Neural progenitor cell (in vitro differentiated cells): ENCODE measurements around the gene IDI1. TPM values are rescaled to one million over a fixed set of nuclear protein-coding genes. Genes with fewer than 3 reads are reported as not detected.

Source experiments
- DNase-seq: peaks from one replicate; pipeline ENCODE4 v3.0.0-alpha.2; 2016; ENCODE audit warnings: low spot score
- H2AFZ ChIP-seq: fragments of 200-600 bp; sonication (generic); replicated peaks from 2 replicates; pipeline ENCODE4 v1.6.1; 2016; ENCODE audit warnings: antibody characterized with exemption
- H3F3A ChIP-seq: fragments of 200-600 bp; sonication (generic); 2 replicates; pipeline ENCODE4 v1.6.1; 2016; ENCODE audit warnings: antibody characterized with exemption, low read depth
- H3K27ac ChIP-seq: fragments of 200-600 bp; sonication (generic); 2 replicates; pipeline ENCODE4 v1.5.1; 2016; ENCODE audit warnings: mild to moderate bottlenecking
- H3K27me3 ChIP-seq: fragments of 200-600 bp; sonication (generic); 2 replicates; pipeline ENCODE4 v1.6.1; 2016; ENCODE audit warnings: mild to moderate bottlenecking, moderate library complexity
- H3K36me3 ChIP-seq: fragments of 200-600 bp; sonication (generic); 2 replicates; pipeline ENCODE4 v1.5.1; 2016
- H3K4me1 ChIP-seq: fragments of 200-600 bp; sonication (generic); 2 replicates; pipeline ENCODE4 v1.6.1; 2016; ENCODE audit warnings: mixed run types
- H3K4me2 ChIP-seq: fragments of 200-600 bp; sonication (generic); 2 replicates; pipeline ENCODE4 v1.6.1; 2016
- H3K4me3 ChIP-seq: fragments of 200-600 bp; sonication (generic); 2 replicates; pipeline ENCODE4 v1.5.1; 2016
- H3K79me2 ChIP-seq: fragments of 200-600 bp; sonication (generic); 2 replicates; pipeline ENCODE4 v1.6.1; 2016; ENCODE audit warnings: low read depth
- H3K9ac ChIP-seq: fragments of 200-600 bp; sonication (generic); 2 replicates; pipeline ENCODE4 v1.6.1; 2016
- H3K9me3 ChIP-seq: fragments of 200-600 bp; sonication (generic); 2 replicates; pipeline ENCODE4 v1.5.1; 2016; ENCODE audit warnings: low read depth
- H4K20me1 ChIP-seq: fragments of 200-600 bp; sonication (generic); 2 replicates; pipeline ENCODE4 v1.6.1; 2016; ENCODE audit warnings: low read depth
- H3K27ac Mint-ChIP-seq: 3 replicates; pipeline ENCODE4 v1.8.0; 2021; ENCODE audit warnings: mixed read lengths
- H3K27me3 Mint-ChIP-seq: 2 replicates; pipeline ENCODE4 v1.8.0; 2022; ENCODE audit warnings: low read depth, mild to moderate bottlenecking, inconsistent platforms, moderate library complexity, mixed read lengths; ENCODE audit not compliant: insufficient read depth
- H3K36me3 Mint-ChIP-seq: 3 replicates; pipeline ENCODE4 v1.8.0; 2021; ENCODE audit warnings: mixed read lengths
- H3K4me1 Mint-ChIP-seq: 3 replicates; pipeline ENCODE4 v1.8.0; 2021; ENCODE audit warnings: mixed read lengths
- H3K4me3 Mint-ChIP-seq: 3 replicates; pipeline ENCODE4 v1.8.0; 2021; ENCODE audit warnings: mild to moderate bottlenecking, moderate library complexity, mixed read lengths
- H3K9me3 Mint-ChIP-seq: 3 replicates; pipeline ENCODE4 v1.8.0; 2020; ENCODE audit warnings: mixed read lengths
- CTCF ChIP-seq: fragments of 200-600 bp; sonication (generic); IDR thresholded peaks from 2 replicates; pipeline ENCODE4 v1.5.1; 2017; ENCODE audit warnings: antibody characterized with exemption, mild to moderate bottlenecking
- EZH2 ChIP-seq: fragments of 200-600 bp; sonication (generic); IDR thresholded peaks from 2 replicates; pipeline ENCODE4 v1.6.1; 2017; ENCODE audit warnings: antibody characterized with exemption, mild to moderate bottlenecking, moderate library complexity
- EZH2phosphoT487 ChIP-seq: fragments of 200-600 bp; sonication (generic); IDR thresholded peaks from 2 replicates; pipeline ENCODE4 v1.6.1; 2017; ENCODE audit warnings: antibody characterized with exemption
- total RNA-seq: library from RNA; depleted of rRNA; stranded (reverse); fragments of >200 nt; gene quantifications from 2 replicates; pipeline ENCODE4 v1.2.3, GENCODE V29; 2015; ENCODE audit warnings: low replicate concordance

IDI1 gene
- total RNA-seq, 1 donor from 2014 or later: 168 TPM

GRCh38 chr10:1058017-1058416 is 9.1 kb upstream of the IDI1 start:
- peak overlapping the region; percentile 85 for H3K4me2 ChIP-seq
- H4K20me1 ChIP-seq: peaks cover 36% of the 10 kb centered on the region
- peak overlapping the region; percentile 90 for H3K4me3 ChIP-seq
- H2AFZ ChIP-seq: no peak overlapping the region
- H3K9ac ChIP-seq: no peak overlapping the region
- H3K27ac Mint-ChIP-seq: no peak overlapping the region
- H3K27me3 ChIP-seq: no peaks in the 10 kb centered on the region
- H3K36me3 Mint-ChIP-seq: peaks cover 5% of the 10 kb centered on the region
- H3K4me1 Mint-ChIP-seq: peaks cover 33% of the 10 kb centered on the region
- H3K27ac ChIP-seq: no peak overlapping the region
- peaks cover 10% of the 10 kb centered on the region for H3F3A ChIP-seq
- peaks cover 6% of the 10 kb centered on the region for H3K27me3 Mint-ChIP-seq
- peak overlapping the region; percentile 98 for H3K4me3 Mint-ChIP-seq
- H3K79me2 ChIP-seq: peaks cover 96% of the 10 kb centered on the region
- peaks cover 19% of the 10 kb centered on the region for H3K4me1 ChIP-seq
- H3K9me3 ChIP-seq: no peaks in the 10 kb centered on the region
- no peaks in the 10 kb centered on the region for H3K9me3 Mint-ChIP-seq
- no peak for DNase-seq
- no peaks in the 10 kb centered on the region for H3K36me3 ChIP-seq
- TF ChIP-seq EZH2phosphoT487: no peak
- no peak for TF ChIP-seq EZH2
- TF ChIP-seq CTCF: no peak

DNA sequence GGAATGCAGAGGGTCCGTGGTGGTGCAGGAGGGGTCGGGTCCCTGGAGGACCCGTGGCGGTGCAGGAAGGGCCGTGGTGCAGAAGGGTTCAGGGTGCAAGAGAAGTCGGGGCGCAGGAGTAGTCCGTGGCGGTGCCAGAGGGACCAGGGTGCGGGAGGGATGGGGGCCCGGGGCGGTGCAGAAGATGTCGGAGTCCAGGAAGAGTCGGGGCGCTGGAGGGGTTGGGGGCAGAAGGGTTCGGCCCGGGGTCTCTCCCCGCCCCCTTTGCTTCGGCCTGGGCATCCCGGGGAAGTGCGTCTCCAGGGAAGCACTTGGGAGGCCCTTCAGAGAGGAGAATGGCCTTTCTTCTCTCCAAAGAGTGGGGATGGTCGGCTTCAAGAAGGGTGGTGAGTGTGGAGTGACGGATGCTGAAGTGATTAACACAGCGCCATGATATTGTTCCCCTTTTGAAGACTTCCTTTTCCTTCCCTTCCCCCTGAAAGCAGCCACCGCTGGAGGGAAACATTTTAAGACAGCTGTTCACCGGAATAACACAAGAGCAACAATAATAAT is 8.3 kb upstream of the IDI1 start:
- no peaks in the 10 kb centered on the region for H3K9me3 Mint-ChIP-seq
- H3K4me1 ChIP-seq: peaks cover 19% of the 10 kb centered on the region
- H3K36me3 Mint-ChIP-seq: peaks cover 11% of the 10 kb centered on the region
- peak overlapping the region; percentile 71 for H3K9ac ChIP-seq
- H2AFZ ChIP-seq: peak overlapping the region; percentile 98
- peaks cover 6% of the 10 kb centered on the region for H3K27me3 Mint-ChIP-seq
- peak; percentile 51 for DNase-seq
- H3K4me3 ChIP-seq: peak overlapping the region; percentile 90
- H3K36me3 ChIP-seq: no peaks in the 10 kb centered on the region
- no peaks in the 10 kb centered on the region for H3K27me3 ChIP-seq
- H4K20me1 ChIP-seq: peaks cover 44% of the 10 kb centered on the region
- H3K9me3 ChIP-seq: no peaks in the 10 kb centered on the region
- H3K4me1 Mint-ChIP-seq: peaks cover 33% of the 10 kb centered on the region
- H3K4me2 ChIP-seq: peak overlapping the region; percentile 85
- peaks cover 17% of the 10 kb centered on the region for H3F3A ChIP-seq
- peaks cover 100% of the 10 kb centered on the region for H3K79me2 ChIP-seq
- peak overlapping the region; percentile 98 for H3K4me3 Mint-ChIP-seq
- TF ChIP-seq CTCF (no peak), EZH2 (no peak)
- H3K27ac ChIP-seq: no peak overlapping the region
- no peak overlapping the region for H3K27ac Mint-ChIP-seq

- Histone ChIP-seq H4K20me1 (peaks cover 45% of the 10 kb centered on the region), H3K4me3 (peak within 1 kb of the TSS; percentile 90), H3K4me2 (peak within 1 kb of the TSS; percentile 85), H2AFZ (peak within 1 kb of the TSS; percentile 98), H3K27ac (peak within 1 kb of the TSS; percentile 78), H3K79me2 (peaks cover 100% of the 10 kb centered on the region), H3K9me3 (no peaks in the 10 kb centered on the region), H3K27me3 (no peaks in the 10 kb centered on the region), H3K4me1 (peaks cover 19% of the 10 kb centered on the region), H3K9ac (peak within 1 kb of the TSS; percentile 71), H3K36me3 (no peaks in the 10 kb centered on the region), H3F3A (peaks cover 21% of the 10 kb centered on the region)
- H3K36me3 Mint-ChIP-seq: peaks cover 15% of the 10 kb centered on the region
- H3K9me3 Mint-ChIP-seq: no peaks in the 10 kb centered on the region
- DNase-seq: peak; percentile 93
- peak within 1 kb of the TSS; percentile 98 for H3K4me3 Mint-ChIP-seq
- H3K27ac Mint-ChIP-seq: peak within 1 kb of the TSS; percentile 94
- H3K27me3 Mint-ChIP-seq: peaks cover 6% of the 10 kb centered on the region
- peaks cover 35% of the 10 kb centered on the region for H3K4me1 Mint-ChIP-seq
- TF ChIP-seq EZH2phosphoT487: no peak
- no peak for TF ChIP-seq EZH2
- TF ChIP-seq CTCF: no peak
Measured at GRCh38 chr10:1056326-1057105, 7.6 kb upstream of the IDI1 start, which contains the start of gene WDR37. Gene WDR37, plus strand, starts transcription at chr10:1056385. Its CDS starts 15,771 bp downstream, at chr10:1072156.
